ENCODE data around the gene ZNF223.

The ZNF223 gene

DNA sequence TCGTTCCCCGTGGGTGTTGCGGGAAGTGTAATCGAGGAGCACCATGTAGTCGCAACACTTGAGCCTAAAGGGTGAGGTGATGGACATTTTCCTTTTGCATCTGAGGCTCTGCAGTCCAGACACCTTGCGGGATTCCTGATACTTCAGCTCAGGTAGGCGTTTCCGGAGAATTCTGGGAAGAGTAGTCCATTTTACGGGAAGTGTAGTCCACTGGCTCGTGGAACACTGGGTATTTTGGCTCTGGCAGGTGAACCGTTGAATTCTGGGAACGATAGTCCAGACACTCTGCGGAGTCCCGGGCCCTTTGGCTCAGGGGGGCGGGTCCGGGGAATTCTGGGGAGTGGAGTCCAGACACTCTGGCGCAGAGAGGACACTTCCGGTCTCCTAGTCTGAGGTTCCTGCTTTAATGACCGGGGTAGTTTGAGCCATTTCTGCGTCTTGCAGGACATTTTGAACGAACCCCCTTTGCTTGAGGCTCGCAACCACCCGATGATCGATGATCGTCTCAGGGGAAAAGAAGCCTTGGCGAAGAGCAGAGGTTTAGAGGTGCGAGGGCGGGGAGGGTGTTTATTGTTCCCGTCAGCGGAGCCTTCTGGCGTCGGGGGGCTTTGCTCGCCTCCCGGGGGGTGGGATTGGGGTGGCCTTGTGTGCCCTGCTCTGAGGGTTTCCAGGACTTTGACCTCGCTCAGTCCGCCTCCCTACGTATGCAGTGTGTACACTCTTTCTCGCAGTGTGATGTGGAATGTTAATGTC, at the start of gene ZNF223:
ZNF223 (plus strand) TSS at position 387 of the 753 bp plus-strand sequence. CDS start 3,141 bp downstream, outside the sequence.
- peak within 1 kb of the TSS; percentile 82 to 94 for H3K4me3 ChIP-seq (ENCODE audit: low read length in 2 of 2)
- H3K9me3 ChIP-seq (ENCODE audit: control insufficient read depth in 2 of 2, low read length in 2 of 2) = peaks cover 0 to 4% of the 10 kb centered on the region in 2 donors
- H3K9ac ChIP-seq (ENCODE audit: low read length in 2 of 2) = peak within 1 kb of the TSS; percentile 66 to 90
- H3K4me1 ChIP-seq (ENCODE audit: control insufficient read depth, insufficient read depth, low read length) = peaks cover 15% of the 10 kb centered on the region
- H3K27ac ChIP-seq (ENCODE audit: low read length) = peak within 1 kb of the TSS; percentile 41
- H3K36me3 ChIP-seq (ENCODE audit: control insufficient read depth in 2 of 2, insufficient read depth in 2 of 2, low read length in 2 of 2) = peaks cover 5 to 6% of the 10 kb centered on the region in 2 donors
- peaks cover 2 to 4% of the 10 kb centered on the region in 2 donors for H3K27me3 ChIP-seq (ENCODE audit: control insufficient read depth in 1 of 2, insufficient read depth in 2 of 2, low read length in 2 of 2)

DNA sequence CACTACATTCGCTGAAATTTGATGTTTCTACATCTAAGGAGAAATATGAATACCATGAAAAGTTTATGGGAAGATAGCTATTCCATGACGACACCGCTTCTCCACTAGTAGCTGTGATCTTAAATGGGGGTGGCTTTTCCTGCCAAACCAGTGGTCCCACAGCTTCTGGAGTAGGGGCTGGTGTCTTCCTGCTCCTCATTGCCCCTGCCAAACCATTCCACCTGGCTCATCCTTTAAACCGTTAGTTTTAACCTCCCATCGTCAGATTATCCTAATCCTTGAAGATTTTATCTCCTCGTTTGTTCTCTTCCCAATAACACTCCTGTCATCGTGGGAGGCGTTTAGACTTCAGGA, 49.6 kb upstream of the ZNF223 start:
- H3K36me3 ChIP-seq (ENCODE audit: control insufficient read depth in 2 of 2, insufficient read depth in 2 of 2, low read length in 2 of 2) = peaks cover 4 to 7% of the 10 kb centered on the region in 2 donors
- H3K4me1 ChIP-seq (ENCODE audit: control insufficient read depth, insufficient read depth, low read length) = peaks cover 14% of the 10 kb centered on the region
- H3K27me3 ChIP-seq (ENCODE audit: control insufficient read depth in 1 of 2, insufficient read depth in 2 of 2, low read length in 2 of 2) = no peaks in the 10 kb centered on the region
- H3K9me3 ChIP-seq (ENCODE audit: control insufficient read depth in 2 of 2, low read length in 2 of 2) = peaks cover 2 to 7% of the 10 kb centered on the region in 2 donors
- H3K9ac ChIP-seq (ENCODE audit: low read length in 2 of 2) = peak overlapping the region; percentile 56 to 93
- peak overlapping the region; percentile 60 for H3K27ac ChIP-seq (ENCODE audit: low read length)
- H3K4me3 ChIP-seq (ENCODE audit: low read length in 2 of 2) = peak overlapping the region; percentile 86 to 99

DNA sequence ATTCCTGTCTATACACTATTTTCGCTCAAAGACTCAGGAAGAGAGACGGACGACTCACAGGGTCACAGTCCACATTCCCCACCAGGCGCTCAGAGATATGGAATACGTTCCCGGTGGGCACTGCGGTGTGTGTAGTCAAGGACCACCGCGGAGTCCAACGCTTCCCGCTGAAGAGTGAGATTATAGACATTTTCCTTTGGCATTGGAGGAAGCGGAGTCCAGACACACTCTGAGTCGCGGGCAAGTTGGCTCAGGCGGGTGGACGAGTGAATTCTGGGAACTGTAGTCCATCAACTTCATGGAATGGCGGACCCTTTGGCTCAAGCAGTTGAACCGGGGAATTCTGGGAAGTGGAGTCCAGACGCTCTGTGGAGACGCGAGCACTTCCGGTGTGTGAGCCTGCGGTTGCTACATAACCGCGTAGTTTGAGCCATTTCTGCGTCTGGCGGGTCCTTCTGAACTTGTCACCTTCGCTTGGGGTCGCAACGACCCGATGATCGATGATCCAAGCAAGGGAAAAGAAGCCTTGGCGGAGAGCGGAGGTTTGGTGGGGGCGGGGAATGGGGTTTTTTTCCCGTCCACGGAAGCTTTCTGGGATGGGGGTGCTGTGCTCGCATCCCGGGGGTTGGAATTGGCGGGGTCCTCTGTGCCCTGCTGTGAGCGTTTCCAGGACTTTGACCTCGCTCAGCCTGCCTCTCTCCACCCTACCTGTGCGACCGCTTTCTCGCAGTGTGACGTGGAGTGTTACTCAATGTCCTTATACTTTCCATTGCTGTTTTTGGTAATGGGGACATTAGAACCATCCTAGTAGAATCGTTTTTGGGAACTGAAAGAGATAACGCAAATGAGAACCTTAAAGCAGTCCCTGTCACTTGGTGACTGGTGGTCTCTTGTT, 49.0 kb upstream of the ZNF223 start, which contains the start of gene ZNF230:
ZNF230 (plus strand) TSS at position 392 of the 895 bp plus-strand sequence. CDS start 4,122 bp downstream, outside the sequence.
- Histone ChIP-seq H3K9me3 (ENCODE audit: control insufficient read depth in 2 of 2, low read length in 2 of 2) (peaks cover 2 to 6% of the 10 kb centered on the region in 2 donors), H3K27ac (ENCODE audit: low read length) (peak within 1 kb of the TSS; percentile 60), H3K27me3 (ENCODE audit: control insufficient read depth in 1 of 2, insufficient read depth in 2 of 2, low read length in 2 of 2) (no peaks in the 10 kb centered on the region), H3K36me3 (ENCODE audit: control insufficient read depth in 2 of 2, insufficient read depth in 2 of 2, low read length in 2 of 2) (peaks cover 9% of the 10 kb centered on the region in 2 donors), H3K4me3 (ENCODE audit: low read length in 2 of 2) (peak within 1 kb of the TSS; percentile 86 to 99), H3K9ac (ENCODE audit: low read length in 2 of 2) (peak within 1 kb of the TSS; percentile 56 to 93), H3K4me1 (ENCODE audit: control insufficient read depth, insufficient read depth, low read length) (peaks cover 14% of the 10 kb centered on the region)

DNA sequence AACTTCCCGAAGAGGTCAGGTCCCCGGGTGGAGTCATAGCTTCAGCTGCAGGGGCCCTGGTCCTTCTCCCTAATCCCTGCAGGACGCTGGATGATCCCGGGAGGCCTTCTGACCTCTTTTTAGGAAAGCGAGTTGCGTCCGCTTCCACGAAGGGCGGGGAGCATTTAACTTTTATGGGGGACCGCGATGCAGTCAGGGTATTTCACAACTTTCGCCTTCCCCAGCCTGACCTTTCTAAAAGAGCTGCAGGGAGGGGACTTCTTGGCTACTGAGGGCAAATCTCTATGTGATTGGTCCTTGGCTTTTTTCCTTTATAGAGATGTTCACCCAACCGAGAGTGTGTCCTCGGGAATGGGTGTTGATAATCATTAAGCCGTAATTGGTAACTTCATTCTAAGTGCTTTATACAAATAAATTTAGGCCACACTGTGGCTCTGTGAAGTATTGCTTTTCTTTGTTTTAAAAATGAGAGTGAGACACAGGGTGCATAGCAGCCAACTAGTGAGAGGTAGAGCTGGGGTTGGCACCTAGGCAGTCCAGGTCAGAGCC, 48.3 kb upstream of the ZNF223 start:
- Histone ChIP-seq H3K27me3 (ENCODE audit: control insufficient read depth in 1 of 2, insufficient read depth in 2 of 2, low read length in 2 of 2) (no peaks in the 10 kb centered on the region), H3K4me1 (ENCODE audit: control insufficient read depth, insufficient read depth, low read length) (peaks cover 14% of the 10 kb centered on the region), H3K27ac (ENCODE audit: low read length) (peak overlapping the region; percentile 60)

DNA sequence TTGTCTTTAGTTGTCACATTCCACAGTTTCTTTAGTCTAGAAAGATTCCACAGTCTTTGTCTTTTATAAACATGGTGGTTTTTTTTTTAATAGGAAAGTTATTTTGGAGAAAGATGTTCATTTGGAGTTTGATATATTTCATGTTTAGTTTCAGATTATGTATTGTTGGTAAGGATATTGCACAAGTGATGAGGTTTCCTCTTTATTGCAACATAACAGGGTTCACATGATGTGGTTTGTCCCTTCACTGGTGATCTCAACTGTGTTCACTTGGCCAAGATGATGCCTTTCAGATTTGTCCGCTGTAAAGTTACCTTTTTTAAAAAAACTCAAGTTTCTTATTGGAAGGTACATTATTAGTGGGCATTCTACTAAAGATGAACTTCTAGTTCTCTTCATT, 45.9 kb upstream of the ZNF223 start:
- Histone ChIP-seq H3K9ac (ENCODE audit: low read length in 2 of 2) (no peak overlapping the region), H3K27me3 (ENCODE audit: control insufficient read depth in 1 of 2, insufficient read depth in 2 of 2, low read length in 2 of 2) (no peaks in the 10 kb centered on the region), H3K9me3 (ENCODE audit: control insufficient read depth in 2 of 2, low read length in 2 of 2) (peaks cover 22 to 29% of the 10 kb centered on the region in 2 donors), H3K36me3 (ENCODE audit: control insufficient read depth in 2 of 2, insufficient read depth in 2 of 2, low read length in 2 of 2) (peaks cover 37 to 39% of the 10 kb centered on the region in 2 donors), H3K27ac (ENCODE audit: low read length) (no peak overlapping the region), H3K4me1 (ENCODE audit: control insufficient read depth, insufficient read depth, low read length) (peaks cover 14% of the 10 kb centered on the region), H3K4me3 (ENCODE audit: low read length in 2 of 2) (no peak overlapping the region)

More for the DNA sequence above, 48.3 kb upstream of the ZNF223 start:
- Histone ChIP-seq H3K9ac (ENCODE audit: low read length in 2 of 2) (peak overlapping the region; percentile 56 to 93), H3K4me3 (ENCODE audit: low read length in 2 of 2) (peak overlapping the region; percentile 86 to 99), H3K9me3 (ENCODE audit: control insufficient read depth in 2 of 2, low read length in 2 of 2) (peaks cover 6 to 7% of the 10 kb centered on the region in 2 donors), H3K36me3 (ENCODE audit: control insufficient read depth in 2 of 2, insufficient read depth in 2 of 2, low read length in 2 of 2) (peaks cover 15 to 16% of the 10 kb centered on the region in 2 donors)

DNA sequence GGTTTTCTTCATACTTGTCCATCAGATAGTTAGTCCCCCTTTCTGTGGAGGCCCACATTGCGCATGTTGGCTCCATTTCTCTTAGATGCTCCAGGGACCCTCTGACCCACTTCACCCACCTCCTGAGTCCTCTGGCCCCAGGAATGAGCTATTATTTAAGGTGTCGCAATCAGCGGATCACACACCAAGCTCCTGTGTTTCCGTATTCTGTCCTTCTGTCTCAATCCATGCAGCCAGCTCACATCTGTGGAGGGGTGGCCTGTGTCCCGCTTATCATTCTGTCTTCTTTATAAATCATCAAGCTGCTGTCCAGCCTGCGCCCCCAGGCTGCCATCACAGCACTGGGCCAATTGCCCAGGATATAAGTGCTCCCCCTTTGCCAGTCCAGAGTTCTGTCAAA, 44.4 kb upstream of the ZNF223 start:
- no peak overlapping the region for H3K4me3 ChIP-seq (ENCODE audit: low read length in 2 of 2)
- H3K36me3 ChIP-seq (ENCODE audit: control insufficient read depth in 2 of 2, insufficient read depth in 2 of 2, low read length in 2 of 2) = peaks cover 49 to 50% of the 10 kb centered on the region in 2 donors
- H3K9me3 ChIP-seq (ENCODE audit: control insufficient read depth in 2 of 2, low read length in 2 of 2) = peaks cover 23 to 39% of the 10 kb centered on the region in 2 donors
- no peak overlapping the region for H3K27ac ChIP-seq (ENCODE audit: low read length)
- H3K27me3 ChIP-seq (ENCODE audit: control insufficient read depth in 1 of 2, insufficient read depth in 2 of 2, low read length in 2 of 2) = no peaks in the 10 kb centered on the region
- peaks cover 8% of the 10 kb centered on the region for H3K4me1 ChIP-seq (ENCODE audit: control insufficient read depth, insufficient read depth, low read length)
- no peak overlapping the region for H3K9ac ChIP-seq (ENCODE audit: low read length in 2 of 2)

DNA sequence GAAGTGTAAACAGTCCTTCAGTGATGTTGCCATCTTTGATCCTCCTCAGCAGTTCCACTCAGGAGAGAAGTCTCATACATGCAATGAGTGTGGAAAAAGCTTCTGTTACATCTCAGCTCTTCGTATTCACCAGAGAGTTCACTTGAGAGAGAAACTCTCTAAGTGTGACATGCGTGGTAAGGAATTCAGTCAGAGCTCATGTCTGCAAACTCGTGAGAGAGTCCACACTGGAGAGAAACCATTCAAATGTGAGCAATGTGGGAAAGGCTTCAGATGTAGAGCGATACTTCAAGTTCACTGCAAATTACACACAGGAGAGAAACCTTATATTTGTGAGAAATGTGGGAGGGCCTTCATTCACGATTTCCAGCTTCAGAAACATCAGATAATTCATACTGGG, 41.4 kb upstream of the ZNF223 start:
- peaks cover 49 to 56% of the 10 kb centered on the region in 2 donors for H3K36me3 ChIP-seq (ENCODE audit: control insufficient read depth in 2 of 2, insufficient read depth in 2 of 2, low read length in 2 of 2)
- H3K9me3 ChIP-seq (ENCODE audit: control insufficient read depth in 2 of 2, low read length in 2 of 2) = peaks cover 23 to 43% of the 10 kb centered on the region in 2 donors
- peak overlapping the region in 1 of 2 donors; percentile 17 for H3K4me3 ChIP-seq (ENCODE audit: low read length in 2 of 2)
- H3K27me3 ChIP-seq (ENCODE audit: control insufficient read depth in 1 of 2, insufficient read depth in 2 of 2, low read length in 2 of 2) = no peaks in the 10 kb centered on the region
- H3K27ac ChIP-seq (ENCODE audit: low read length) = no peak overlapping the region
- H3K4me1 ChIP-seq (ENCODE audit: control insufficient read depth, insufficient read depth, low read length) = no peaks in the 10 kb centered on the region
- H3K9ac ChIP-seq (ENCODE audit: low read length in 2 of 2) = no peak overlapping the region

DNA sequence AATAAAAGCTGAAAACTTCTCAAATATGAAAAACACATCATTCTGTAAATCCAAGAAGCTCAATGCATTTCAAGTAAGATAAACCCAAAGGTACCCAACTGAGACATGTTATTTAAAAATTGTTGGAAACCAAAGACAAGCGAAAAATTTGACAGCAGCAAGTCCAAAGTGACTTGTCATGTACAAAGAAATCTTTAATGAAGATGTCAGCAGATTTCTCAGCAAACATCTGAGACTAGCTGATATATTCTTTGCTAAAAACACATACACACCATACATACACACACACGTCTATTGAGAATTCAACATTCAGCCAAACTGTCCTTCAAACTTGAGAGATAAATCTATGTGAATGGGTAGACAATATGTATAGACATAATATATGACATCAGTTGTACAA, 32.3 kb upstream of the ZNF223 start:
- H3K9ac ChIP-seq (ENCODE audit: low read length in 2 of 2) = no peak overlapping the region
- H3K36me3 ChIP-seq (ENCODE audit: control insufficient read depth in 2 of 2, insufficient read depth in 2 of 2, low read length in 2 of 2) = no peaks in the 10 kb centered on the region
- H3K4me1 ChIP-seq (ENCODE audit: control insufficient read depth, insufficient read depth, low read length) = no peaks in the 10 kb centered on the region
- H3K4me3 ChIP-seq (ENCODE audit: low read length in 2 of 2) = no peak overlapping the region
- no peak overlapping the region for H3K27ac ChIP-seq (ENCODE audit: low read length)
- H3K27me3 ChIP-seq (ENCODE audit: control insufficient read depth in 1 of 2, insufficient read depth in 2 of 2, low read length in 2 of 2) = no peaks in the 10 kb centered on the region
- H3K9me3 ChIP-seq (ENCODE audit: control insufficient read depth in 2 of 2, low read length in 2 of 2) = no peaks in the 10 kb centered on the region

DNA sequence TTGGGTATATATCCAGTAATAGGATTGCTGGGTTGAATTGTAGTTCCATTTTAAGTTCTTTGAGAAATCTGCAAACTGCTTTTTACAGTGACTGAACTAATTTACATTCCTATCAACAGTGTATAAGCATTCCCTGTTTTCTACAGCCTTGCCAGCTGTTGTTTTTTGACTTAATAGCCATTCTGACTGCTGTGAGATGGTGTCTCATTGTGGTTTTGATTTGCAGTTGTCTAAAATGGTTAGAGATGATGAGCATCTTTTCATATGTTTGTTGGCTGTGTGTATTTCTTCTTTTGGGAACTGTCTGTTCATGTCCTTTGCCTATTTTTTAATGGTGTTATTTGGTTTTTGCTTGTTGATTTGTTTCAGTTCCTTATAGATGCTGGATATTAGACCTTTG, 30.6 kb upstream of the ZNF223 start:
- Histone ChIP-seq H3K4me1 (ENCODE audit: control insufficient read depth, insufficient read depth, low read length) (peaks cover 6% of the 10 kb centered on the region), H3K27ac (ENCODE audit: low read length) (no peak overlapping the region), H3K9me3 (ENCODE audit: control insufficient read depth in 2 of 2, low read length in 2 of 2) (no peaks in the 10 kb centered on the region), H3K9ac (ENCODE audit: low read length in 2 of 2) (no peak overlapping the region), H3K27me3 (ENCODE audit: control insufficient read depth in 1 of 2, insufficient read depth in 2 of 2, low read length in 2 of 2) (no peaks in the 10 kb centered on the region), H3K4me3 (ENCODE audit: low read length in 2 of 2) (no peak overlapping the region), H3K36me3 (ENCODE audit: control insufficient read depth in 2 of 2, insufficient read depth in 2 of 2, low read length in 2 of 2) (no peaks in the 10 kb centered on the region)

DNA sequence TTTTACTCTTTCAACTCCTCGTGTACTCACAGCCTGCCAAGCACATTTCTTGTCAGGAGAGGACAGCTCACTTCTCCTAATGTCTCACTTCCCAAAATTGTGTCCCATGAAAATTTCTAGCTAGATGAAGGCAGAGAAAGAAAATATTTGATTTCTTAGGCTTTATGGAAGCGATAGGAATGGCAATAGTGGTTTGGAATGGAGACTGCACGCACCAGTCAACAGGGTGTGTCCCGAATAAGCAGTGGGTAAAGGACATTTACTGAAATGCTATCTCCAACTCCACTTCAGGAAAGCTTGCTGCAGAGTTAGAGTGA, 27.0 kb upstream of the ZNF223 start:
- H3K9ac ChIP-seq (ENCODE audit: low read length in 2 of 2) = peak overlapping the region; percentile 77 to 81

More for the DNA sequence above, 27.0 kb upstream of the ZNF223 start:
- peaks cover 28 to 29% of the 10 kb centered on the region in 2 donors for H3K36me3 ChIP-seq (ENCODE audit: control insufficient read depth in 2 of 2, insufficient read depth in 2 of 2, low read length in 2 of 2)
- H3K27ac ChIP-seq (ENCODE audit: low read length) = no peak overlapping the region
- H3K4me1 ChIP-seq (ENCODE audit: control insufficient read depth, insufficient read depth, low read length) = peaks cover 6% of the 10 kb centered on the region
- peaks cover 2 to 12% of the 10 kb centered on the region in 2 donors for H3K9me3 ChIP-seq (ENCODE audit: control insufficient read depth in 2 of 2, low read length in 2 of 2)
- peak overlapping the region; percentile 88 to 95 for H3K4me3 ChIP-seq (ENCODE audit: low read length in 2 of 2)
- no peaks in the 10 kb centered on the region for H3K27me3 ChIP-seq (ENCODE audit: control insufficient read depth in 1 of 2, insufficient read depth in 2 of 2, low read length in 2 of 2)
